Measurements from ENCODE around the gene LZTS2.

LZTS2 gene

DNA sequence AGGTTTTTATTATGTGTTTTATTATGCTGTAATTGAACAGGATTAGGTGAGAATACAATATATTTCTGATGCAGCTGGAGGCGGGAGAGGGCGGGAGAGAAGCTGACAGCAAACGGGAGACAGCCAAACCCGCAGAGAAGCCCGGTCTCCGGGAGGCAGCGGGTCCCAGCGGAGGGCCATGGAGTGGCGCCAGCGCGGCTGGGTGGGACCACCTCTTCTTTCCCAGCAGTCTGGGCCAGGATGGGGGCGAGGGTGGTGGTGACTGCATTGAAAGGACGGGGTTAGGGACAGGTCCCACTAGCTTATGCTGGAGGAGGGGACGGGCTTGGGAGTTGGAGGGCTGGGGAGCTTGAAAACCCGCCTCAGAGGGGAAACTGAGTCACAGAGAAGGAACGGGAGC, 47.7 kb downstream of the LZTS2 start:
- Histone ChIP-seq H3K79me2 (ENCODE audit: insufficient read depth, low read length) (peaks cover 5% of the 10 kb centered on the region; the same call in 1 of the 2 replicates), H2AFZ (ENCODE audit: low read length) (no peak overlapping the region), H3K27me3 (ENCODE audit: insufficient read depth, low read length, poor library complexity, severe bottlenecking) (no peaks in the 10 kb centered on the region), H3F3A (ENCODE audit: low read depth) (no peaks in the 10 kb centered on the region), H3K4me3 (ENCODE audit: low read length, poor library complexity, severe bottlenecking) (no peak overlapping the region), H4K20me1 (ENCODE audit: insufficient read depth, low read length, poor library complexity, severe bottlenecking) (no peaks in the 10 kb centered on the region), H3K9ac (ENCODE audit: low read depth, low read length, poor library complexity, severe bottlenecking) (no peak overlapping the region), H3K4me2 (ENCODE audit: low read depth, low read length, poor library complexity, severe bottlenecking) (no peak overlapping the region), H3K4me1 (ENCODE audit: insufficient read depth, low read length, poor library complexity, severe bottlenecking) (peaks cover 13% of the 10 kb centered on the region), H3K9me2 (replicated peaks; ENCODE audit: low read depth, low read length) (no peaks in the 10 kb centered on the region), H3K36me3 (ENCODE audit: insufficient read depth, low read length) (no peaks in the 10 kb centered on the region), H3K9me3 (ENCODE audit: insufficient read depth, low read depth, low read length) (no peaks in the 10 kb centered on the region)
- TF ChIP-seq, protein P1, sequence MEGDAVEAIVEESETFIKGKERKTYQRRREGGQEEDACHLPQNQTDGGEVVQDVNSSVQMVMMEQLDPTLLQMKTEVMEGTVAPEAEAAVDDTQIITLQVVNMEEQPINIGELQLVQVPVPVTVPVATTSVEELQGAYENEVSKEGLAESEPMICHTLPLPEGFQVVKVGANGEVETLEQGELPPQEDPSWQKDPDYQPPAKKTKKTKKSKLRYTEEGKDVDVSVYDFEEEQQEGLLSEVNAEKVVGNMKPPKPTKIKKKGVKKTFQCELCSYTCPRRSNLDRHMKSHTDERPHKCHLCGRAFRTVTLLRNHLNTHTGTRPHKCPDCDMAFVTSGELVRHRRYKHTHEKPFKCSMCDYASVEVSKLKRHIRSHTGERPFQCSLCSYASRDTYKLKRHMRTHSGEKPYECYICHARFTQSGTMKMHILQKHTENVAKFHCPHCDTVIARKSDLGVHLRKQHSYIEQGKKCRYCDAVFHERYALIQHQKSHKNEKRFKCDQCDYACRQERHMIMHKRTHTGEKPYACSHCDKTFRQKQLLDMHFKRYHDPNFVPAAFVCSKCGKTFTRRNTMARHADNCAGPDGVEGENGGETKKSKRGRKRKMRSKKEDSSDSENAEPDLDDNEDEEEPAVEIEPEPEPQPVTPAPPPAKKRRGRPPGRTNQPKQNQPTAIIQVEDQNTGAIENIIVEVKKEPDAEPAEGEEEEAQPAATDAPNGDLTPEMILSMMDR (conservative IDR thresholded peaks at IDR 0.05; ENCODE audit: low read length) = no peak
- no peak for TF ChIP-seq EZH2phosphoT487 (IDR thresholded peaks at IDR 0.05; ENCODE audit: borderline replicate concordance)

DNA sequence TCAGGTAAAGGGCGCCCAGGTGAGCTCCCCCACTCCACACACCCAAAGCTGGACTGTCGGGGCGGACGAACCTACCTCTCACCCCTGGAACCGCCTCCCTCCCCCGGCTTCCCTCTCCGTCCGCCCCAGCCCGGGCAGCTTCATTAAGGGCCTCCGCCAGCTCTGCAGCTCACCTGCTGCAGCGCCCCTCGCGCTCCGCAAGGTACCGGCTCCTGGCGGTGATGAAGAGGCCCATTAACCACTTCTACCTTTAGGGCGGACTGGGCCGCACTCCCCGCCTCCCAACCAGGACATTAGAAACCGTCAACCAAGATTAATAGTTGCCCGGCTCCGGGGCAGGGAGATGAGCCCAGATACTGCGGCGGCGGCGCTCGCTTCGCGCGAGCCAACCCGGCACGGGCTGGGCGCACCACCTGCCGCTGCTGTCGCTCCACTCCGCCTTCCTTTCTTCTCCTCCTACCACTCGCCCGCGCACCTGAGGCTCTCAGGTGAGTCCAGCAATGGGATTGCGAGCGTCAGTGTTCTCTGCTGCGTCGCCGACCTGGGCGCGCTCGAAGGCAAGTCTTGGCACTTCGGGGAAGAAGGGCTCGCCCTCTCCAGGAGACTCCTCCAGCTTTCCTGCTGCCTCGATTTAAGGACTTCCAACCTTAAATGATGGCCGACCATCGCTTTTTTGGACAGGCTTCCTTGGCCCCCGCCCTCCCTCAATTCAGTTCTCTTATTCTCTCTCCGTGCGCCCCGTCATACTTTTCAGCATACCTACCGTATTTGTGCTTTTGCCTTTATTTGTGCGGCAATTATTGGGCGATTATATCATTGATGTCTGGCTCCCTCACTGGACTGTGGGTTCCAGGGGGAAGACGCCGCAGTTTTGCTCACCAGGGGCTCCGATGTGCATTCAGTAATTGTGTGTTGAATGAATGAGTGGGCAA, 48.6 kb downstream of the LZTS2 start:
- H3K4me2 ChIP-seq (ENCODE audit: low read depth, low read length, poor library complexity, severe bottlenecking) = no peak overlapping the region
- no peak overlapping the region for H3K9ac ChIP-seq (ENCODE audit: low read depth, low read length, poor library complexity, severe bottlenecking)
- H3K79me2 ChIP-seq (ENCODE audit: insufficient read depth, low read length) = peaks cover 9% of the 10 kb centered on the region; the same call in 1 of the 2 replicates
- H2AFZ ChIP-seq (ENCODE audit: low read length) = no peak overlapping the region
- no peaks in the 10 kb centered on the region for H3K9me3 ChIP-seq (ENCODE audit: insufficient read depth, low read depth, low read length)
- peaks cover 6% of the 10 kb centered on the region for H3K4me1 ChIP-seq (ENCODE audit: insufficient read depth, low read length, poor library complexity, severe bottlenecking)
- H3F3A ChIP-seq (ENCODE audit: low read depth) = no peaks in the 10 kb centered on the region
- H3K27me3 ChIP-seq (ENCODE audit: insufficient read depth, low read length, poor library complexity, severe bottlenecking) = no peaks in the 10 kb centered on the region
- H4K20me1 ChIP-seq (ENCODE audit: insufficient read depth, low read length, poor library complexity, severe bottlenecking) = no peaks in the 10 kb centered on the region
- H3K9me2 ChIP-seq (replicated peaks; ENCODE audit: low read depth, low read length) = no peaks in the 10 kb centered on the region
- TF ChIP-seq, protein P1 (conservative IDR thresholded peaks at IDR 0.05; ENCODE audit: low read length) = no peak
- TF ChIP-seq EZH2phosphoT487 (IDR thresholded peaks at IDR 0.05; ENCODE audit: borderline replicate concordance) = no peak
- H3K36me3 ChIP-seq (ENCODE audit: insufficient read depth, low read length) = no peaks in the 10 kb centered on the region
- H3K4me3 ChIP-seq (ENCODE audit: low read length, poor library complexity, severe bottlenecking) = no peak overlapping the region

DNA sequence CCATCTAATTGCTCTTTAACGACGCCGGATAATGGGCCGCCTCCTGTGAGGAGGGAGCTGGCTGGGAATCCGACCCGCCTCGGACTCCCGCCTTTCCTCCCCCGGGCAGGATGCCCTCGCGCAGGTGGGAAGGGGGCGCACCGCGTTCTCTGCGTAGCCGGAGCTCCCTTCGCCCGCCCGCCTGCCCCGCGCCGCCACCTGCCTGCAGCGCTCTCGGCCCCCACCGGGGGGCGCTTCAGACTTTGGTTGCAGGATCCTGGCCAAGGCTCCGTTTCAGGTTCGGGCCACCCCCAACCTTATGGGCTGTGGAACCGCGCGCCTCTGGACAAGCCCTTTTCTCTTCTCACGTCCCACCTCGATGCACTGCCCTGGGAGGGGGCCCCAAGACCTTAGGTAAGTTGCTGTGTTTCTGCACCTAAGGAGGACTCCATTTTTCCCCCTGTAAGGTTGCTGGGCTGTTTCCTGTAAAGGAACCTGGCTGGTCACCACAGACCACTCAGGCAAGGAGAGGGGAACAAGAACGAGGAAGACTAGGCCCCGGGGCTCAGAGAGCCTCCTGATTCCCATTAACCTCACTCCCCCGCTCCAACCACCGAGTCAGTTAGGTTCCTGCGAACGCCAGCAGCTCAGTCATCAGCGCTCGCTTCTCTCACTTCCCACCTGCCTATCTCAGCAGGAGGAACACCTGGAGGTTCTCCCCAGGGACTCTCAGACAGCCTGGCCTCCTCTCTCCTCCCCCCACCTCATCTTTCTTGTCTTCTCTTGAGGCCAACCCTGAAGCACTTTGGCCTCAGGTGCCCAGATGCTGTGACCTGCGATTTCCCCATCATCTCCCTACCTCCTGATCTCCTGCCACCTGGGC, 50.8 kb downstream of the LZTS2 start:
- no peak overlapping the region for H3K4me3 ChIP-seq (ENCODE audit: low read length, poor library complexity, severe bottlenecking)
- TF ChIP-seq, protein P1 (conservative IDR thresholded peaks at IDR 0.05; ENCODE audit: low read length) = peak; percentile 78
- TF ChIP-seq EZH2phosphoT487 (IDR thresholded peaks at IDR 0.05; ENCODE audit: borderline replicate concordance) = no peak
- H3K9me3 ChIP-seq (ENCODE audit: insufficient read depth, low read depth, low read length) = no peaks in the 10 kb centered on the region
- H4K20me1 ChIP-seq (ENCODE audit: insufficient read depth, low read length, poor library complexity, severe bottlenecking) = peaks cover 7% of the 10 kb centered on the region
- H3K9me2 ChIP-seq (replicated peaks; ENCODE audit: low read depth, low read length) = no peaks in the 10 kb centered on the region
- no peaks in the 10 kb centered on the region for H3K36me3 ChIP-seq (ENCODE audit: insufficient read depth, low read length)
- no peaks in the 10 kb centered on the region for H3F3A ChIP-seq (ENCODE audit: low read depth)
- no peak overlapping the region for H3K4me2 ChIP-seq (ENCODE audit: low read depth, low read length, poor library complexity, severe bottlenecking)
- H3K9ac ChIP-seq (ENCODE audit: low read depth, low read length, poor library complexity, severe bottlenecking) = no peak overlapping the region
- H3K4me1 ChIP-seq (ENCODE audit: insufficient read depth, low read length, poor library complexity, severe bottlenecking) = peaks cover 15% of the 10 kb centered on the region
- H2AFZ ChIP-seq (ENCODE audit: low read length) = no peak overlapping the region
- H3K27me3 ChIP-seq (ENCODE audit: insufficient read depth, low read length, poor library complexity, severe bottlenecking) = no peaks in the 10 kb centered on the region
- peaks cover 30% of the 10 kb centered on the region; the same call in 1 of the 2 replicates for H3K79me2 ChIP-seq (ENCODE audit: insufficient read depth, low read length)
